LoVo (cell line): ENCODE data around the gene BMPER.

Source experiments
- DNase-seq: peaks from one replicate; pipeline ENCODE4 v3.0.0-alpha.2; 2016; ENCODE audit warnings: low spot score

The BMPER gene

GRCh38 chr7:33905389-33906032 is at the start of gene BMPER:
BMPER (plus strand) TSS chr7:33905539; CDS start chr7:33905614, 75 bp downstream.
- no peak for DNase-seq

GRCh38 chr7:33861947-33862346 is 43.4 kb upstream of the BMPER start:
- DNase-seq, result no peak

GRCh38 chr7:33862946-33863814 is 42.2 kb upstream of the BMPER start:
- no peak for DNase-seq

DNA sequence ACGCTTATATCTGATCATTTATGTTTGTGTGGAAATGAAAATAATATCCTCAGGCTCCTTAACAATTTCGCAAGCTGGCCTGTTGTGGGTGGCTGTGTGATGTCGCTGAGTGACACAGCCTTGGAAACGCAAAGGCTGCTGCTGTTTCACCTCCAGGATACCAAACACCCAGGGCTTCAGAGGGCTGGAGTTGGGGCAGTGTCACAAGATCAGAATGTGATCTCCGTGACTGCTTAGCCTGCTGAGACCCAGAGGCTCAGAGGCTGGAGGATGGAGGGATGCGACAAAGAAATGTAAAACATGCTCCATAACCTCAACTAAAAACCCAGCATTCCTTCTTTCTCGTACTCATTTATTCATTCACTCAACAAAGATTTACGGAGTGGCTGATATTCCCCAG is 37.2 kb upstream of the BMPER start:
- DNase-seq, result no peak

DNA sequence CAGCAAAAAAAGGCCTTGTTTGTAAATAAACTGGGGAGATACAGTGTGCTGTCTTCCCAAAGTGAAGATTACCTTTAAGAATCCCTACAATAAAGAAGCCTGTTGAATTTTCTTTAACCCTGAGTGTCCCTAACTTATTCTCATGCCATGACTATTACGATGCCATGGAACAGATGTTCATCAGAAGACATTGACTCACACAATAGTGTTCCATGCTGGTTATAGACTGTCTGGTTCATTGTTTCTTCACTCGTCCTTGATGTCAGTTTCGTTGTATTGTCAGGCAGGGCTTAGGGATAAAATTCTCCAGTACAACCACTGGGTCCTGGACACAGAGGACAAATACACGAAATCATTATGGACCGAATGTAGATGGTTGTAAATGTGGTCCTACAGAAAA is 36.2 kb upstream of the BMPER start:
- no peak for DNase-seq

DNA sequence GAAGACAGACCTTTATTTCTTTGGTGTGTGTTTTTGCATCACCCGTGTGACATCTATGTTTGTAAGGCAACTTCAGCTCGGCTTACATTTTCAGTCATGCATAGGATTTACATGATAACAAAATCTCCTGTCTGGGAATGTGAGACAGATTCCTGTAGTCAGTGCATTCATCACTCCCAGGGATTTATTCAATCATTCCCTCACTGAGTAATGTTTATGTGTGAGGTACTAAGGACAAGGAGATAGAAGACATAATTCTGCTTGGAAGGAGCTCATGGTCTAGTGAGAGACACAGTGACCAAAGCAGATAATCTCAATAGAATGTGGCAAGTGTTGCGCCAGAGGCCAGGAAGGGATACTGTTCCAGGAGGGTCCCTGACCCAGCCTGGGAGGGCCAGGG is 35.2 kb upstream of the BMPER start:
- DNase-seq, result no peak

GRCh38 chr7:33872870-33873269 is 32.5 kb upstream of the BMPER start:
- no peak for DNase-seq

DNA sequence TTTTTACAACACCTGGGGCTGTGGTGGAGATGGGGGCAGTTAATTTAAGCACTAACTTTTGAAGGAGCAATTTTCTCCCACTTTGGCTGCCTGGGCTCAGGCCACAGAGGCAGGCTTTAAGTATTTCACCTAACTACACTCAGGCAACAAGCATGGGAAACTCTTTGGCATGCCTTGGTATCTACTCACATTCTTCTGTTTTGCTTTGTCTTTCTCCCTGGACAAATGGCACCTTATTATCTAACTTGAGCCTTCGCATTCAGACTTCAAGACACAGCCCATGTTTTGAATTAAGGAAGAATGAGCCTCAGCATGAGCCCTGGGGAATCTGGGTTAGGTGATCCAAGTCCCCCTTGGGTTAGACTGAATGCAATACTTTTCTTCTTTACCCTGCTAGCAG is 31.8 kb upstream of the BMPER start:
- DNase-seq, result no peak

DNA sequence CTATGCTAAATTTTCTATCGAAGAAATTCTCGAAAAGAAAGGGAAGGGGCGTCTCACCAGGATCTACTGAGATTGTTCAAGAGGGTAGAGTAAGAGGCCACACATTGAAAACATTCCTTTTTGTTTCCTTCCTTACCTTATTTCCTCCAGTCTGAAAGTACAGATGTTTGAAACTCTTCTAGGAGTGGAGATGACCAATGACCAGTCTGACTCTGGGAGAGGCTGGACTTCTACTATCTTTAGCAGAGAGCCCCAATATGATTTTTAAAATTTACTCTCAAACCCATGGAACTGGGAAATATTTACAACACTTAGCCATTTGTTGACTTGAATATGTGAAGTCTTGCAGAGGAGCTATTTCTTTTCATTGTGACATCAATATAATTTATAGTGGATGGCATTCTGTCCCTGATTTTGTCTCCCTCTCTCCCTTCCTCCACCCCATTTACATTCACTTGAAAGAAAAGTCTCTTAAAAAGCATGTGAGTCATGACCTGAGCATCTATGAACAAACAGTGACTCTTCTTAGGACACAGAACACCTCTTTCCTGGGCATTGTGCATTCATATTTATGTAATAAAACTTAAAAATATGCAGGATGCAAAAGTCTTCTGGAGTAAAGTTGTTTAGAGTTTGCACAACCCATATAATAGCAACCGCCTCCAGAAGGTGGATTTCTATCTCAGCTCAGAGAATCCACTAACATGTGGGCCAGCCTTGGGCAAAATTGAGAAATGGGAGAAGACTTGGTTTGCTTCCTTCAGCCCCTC is 31.2 kb upstream of the BMPER start:
- DNase-seq, result no peak

- no peak for DNase-seq
These were observed 30.4 kb upstream of the BMPER start for GRCh38 chr7:33874943-33875342.

GRCh38 chr7:33876596-33877274 is 28.6 kb upstream of the BMPER start:
- no peak for DNase-seq

- DNase-seq, result no peak
These were observed 24.6 kb upstream of the BMPER start for GRCh38 chr7:33880787-33881186.

DNA sequence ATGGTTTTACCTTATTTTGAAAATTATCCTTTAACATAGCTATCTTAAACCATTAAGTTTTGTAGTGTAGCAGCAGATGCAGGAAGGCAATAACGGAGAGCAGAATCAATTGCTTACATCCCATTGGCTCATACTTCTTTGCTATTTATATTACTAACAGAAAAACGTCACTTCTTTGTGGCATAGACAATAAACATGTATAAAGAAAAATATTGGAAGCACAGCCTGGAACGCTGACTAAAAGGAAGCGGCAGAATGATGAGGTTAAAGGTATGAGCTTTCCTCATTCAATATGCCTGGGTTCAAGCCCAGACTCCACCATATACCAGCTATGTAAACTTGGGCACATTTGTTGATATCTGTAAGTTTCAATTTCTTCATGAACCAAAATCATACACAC is 24.0 kb upstream of the BMPER start:
- DNase-seq, result no peak

DNA sequence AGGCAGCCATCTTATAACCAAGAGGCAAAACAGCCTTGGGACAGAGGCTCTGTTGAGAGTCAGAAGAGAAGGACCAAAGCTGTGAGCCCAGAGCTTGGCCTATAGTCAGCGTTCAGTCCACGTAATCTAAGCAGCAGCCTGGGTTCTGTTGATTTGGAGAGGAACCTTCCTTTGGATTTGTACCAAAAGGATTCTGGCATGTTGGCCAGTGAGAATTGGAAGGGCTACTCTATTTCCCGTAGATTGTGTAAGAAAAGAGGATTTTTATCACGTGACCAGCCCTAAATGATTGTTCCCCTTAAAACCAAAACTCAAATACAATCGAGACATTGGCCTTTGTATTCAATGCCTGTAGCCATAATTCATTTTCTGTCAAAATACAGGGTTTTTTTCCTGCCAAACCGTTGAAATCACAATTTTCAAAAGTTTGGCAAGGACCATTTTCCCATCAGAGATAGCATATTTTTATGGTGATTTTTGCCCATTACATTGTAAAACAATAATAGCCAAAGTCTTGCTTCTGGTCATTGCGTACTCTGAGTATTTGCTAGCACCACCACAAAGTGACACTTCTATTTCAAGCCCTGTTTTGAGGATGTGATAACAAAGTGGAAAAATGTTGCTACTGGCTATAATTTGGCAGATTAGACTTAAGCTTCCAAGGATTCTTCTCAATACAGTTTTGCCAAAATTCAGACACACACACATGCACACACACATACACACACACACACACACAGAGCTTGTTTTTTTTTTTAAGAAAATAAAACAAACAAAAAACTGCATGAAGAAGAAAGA is 23.1 kb upstream of the BMPER start:
- no peak for DNase-seq

DNA sequence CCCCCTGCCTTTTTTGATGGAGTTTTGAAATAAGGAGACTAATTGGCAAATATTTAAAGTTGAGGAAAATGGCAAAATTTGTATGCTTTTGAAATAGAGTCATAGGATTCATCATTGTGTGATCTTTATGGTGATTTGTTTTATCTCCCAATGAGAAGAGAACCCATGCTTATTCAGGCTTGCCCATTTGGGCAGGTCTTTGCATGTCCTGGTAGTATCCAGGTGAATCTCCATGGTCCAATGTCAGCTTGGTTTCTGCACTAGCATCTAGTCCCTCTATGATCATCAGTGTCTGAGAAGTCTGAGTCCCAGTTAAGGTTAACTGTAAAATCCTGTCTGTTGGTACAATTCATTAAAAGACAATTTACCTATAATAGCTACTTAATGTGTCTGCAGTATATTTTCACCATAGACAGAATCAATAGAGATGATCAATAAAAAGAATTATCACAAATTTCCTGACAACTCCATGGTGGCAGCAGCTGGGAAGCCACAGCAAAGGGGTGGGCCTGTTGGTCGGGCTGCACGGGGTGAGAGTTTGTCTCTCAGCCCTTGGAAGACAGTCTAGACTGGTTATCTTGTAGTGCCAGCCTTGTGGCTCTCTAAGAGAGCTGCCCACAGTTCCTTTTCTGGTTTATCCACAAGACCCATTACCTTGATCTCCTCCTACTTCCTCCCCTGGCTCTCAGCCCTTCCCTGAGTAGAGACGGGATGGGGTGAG is 22.2 kb upstream of the BMPER start:
- no peak for DNase-seq

DNA sequence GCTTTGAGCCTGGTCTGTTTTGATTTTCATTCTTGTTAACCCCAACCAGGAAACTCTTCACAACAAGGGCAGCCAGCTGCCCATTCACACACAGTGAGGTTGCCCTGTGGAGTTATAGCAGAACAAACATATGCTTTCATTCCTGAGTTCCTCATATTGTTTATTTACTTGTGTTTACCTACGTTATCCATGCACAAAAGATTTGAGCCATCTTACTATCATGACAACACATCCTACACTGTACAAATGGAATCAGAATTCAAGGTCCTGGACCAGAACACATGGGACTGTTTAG is 21.7 kb upstream of the BMPER start:
- DNase-seq, result no peak

DNA sequence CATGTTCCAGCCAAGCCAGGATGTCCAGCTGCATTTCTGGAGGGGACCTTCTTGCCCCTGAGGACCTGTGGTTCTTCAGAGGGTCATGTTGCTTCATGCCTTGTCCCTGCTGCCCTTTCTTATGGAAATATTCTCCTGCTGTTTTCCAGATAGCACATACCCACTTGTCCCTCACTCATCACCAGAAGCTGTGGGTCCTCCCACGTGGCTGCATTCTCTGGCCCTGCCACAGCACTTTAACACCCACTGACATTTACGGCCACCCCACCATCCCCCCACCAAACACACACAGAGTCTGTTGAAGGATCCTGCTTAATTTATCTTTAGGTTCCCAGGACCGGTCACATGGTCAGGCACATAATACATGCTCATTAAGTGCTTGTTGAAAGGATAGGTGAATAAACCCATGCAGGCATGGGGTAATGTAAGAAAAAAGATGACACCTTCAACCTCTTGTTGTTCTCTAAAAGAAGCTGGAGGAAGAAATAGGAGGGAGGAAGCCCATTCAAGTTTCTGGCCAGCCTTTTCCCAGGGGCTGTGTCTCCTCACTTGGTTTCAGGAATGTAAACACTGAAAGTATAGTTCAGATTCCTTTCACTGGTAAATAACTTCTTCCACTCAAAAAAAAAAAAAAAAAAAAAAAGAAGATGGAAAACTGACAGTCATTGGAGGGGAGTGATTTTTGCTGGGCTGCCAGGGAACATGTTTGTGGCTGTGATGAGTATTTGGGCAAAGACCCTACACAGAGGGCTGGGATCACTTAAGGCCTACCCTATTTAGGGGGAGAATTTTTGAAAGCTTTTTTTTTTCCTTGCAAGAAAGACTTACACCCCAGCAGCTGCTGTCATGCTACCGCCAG is 19.8 kb upstream of the BMPER start:
- DNase-seq, result no peak

DNA sequence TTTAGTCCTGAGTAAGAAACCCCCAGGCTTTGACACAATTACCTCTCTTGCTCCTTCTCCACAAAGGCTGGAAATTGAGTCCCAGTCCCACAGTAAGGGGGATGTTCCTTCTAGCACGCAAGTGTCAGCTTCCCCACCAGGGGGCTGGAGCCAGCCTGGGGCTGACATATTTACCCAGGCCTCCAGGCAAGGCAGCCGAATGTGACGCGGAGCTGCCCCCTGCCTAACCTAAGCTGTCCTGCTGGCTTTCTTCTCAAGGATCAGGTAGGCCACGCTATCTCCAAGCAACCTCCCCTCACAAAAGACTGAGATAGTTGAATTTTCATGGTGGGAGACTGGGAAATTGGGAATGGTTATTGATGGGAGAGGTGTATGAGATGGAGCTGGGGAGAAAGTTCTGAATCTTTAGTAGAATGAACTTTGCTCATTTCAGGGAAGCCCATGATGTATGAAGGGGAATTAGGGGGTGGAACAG is 19.2 kb upstream of the BMPER start:
- no peak for DNase-seq

- DNase-seq, result no peak
These were observed 17.9 kb upstream of the BMPER start for GRCh38 chr7:33887266-33887975.
